K562 (cell line): ENCODE data around the gene ZNF215. TPM values are rescaled to one million over a fixed set of nuclear protein-coding genes. Genes with fewer than 3 reads are reported as not detected.

Experiments used
- ATAC-seq: fragments of 200-7000 bp; cut with Tn5 transposase; 3 replicates; pipeline ENCODE4 v1.9.1; 2020; ENCODE audit warnings: moderate library complexity
- BruUV-seq: library from RNA; stranded (reverse); fragments of 400-500 nt; replicated peaks from 2 replicates; lab custom pipeline; 2021; lab: Mats Ljungman, UMichigan
- CTCF ChIA-PET: fragments of 300-600 bp; formaldehyde crosslinking; extraction: SDS; loops from one replicate; lab custom pipeline; 2021; ENCODE audit warnings: low intra/inter-chr PET ratio; lab: Yijun Ruan, JAX
- POLR2A ChIA-PET: fragments of 300-600, 350-650 bp; sonication (Branson Sonifier 250); formaldehyde crosslinking; extraction: SDS; loops from one replicate; lab custom pipeline; 2021; ENCODE audit warnings: antibody characterized with exemption, inconsistent platforms; lab: Yijun Ruan, JAX
- DNase-seq, 4 experiments: peaks; one replicate each; pipeline versions ENCODE4 v3.0.0 to v3.0.0-alpha.2; 2011 to 2018; ENCODE audit warnings: low spot score in 3 of 4, mixed read lengths in 3 of 4; ENCODE audit errors: extremely low read depth in 1 of 4
- FAIRE-seq: peaks from 2 replicates; lab custom pipeline; 2011; peaks lifted over from hg19 to GRCh38; lab: Jason Lieb, UNC
- H2AFZ ChIP-seq: 2 replicates; pipeline ENCODE4 v1.6.0; 2011; ENCODE audit warnings: low read depth, low read length, control low read depth, inconsistent platforms
- H3K27ac ChIP-seq: fragments of 200-600 bp; 3 replicates; pipeline ENCODE4 v1.8.0; 2011; ENCODE audit warnings: low read depth, mild to moderate bottlenecking, control low read depth, inconsistent platforms, low read length, moderate library complexity, mixed read lengths; ENCODE audit errors: extremely low read depth
- H3K27me3 ChIP-seq, 2 experiments: fragments of 300-600 bp in 1 of 2; 2 replicates in 1 of 2; 3 replicates in 1 of 2; pipeline versions ENCODE4 v1.6.0 to v1.8.0; 2011; ENCODE audit warnings: inconsistent platforms in 2 of 2, low read length in 2 of 2, mild to moderate bottlenecking in 1 of 2, mixed read lengths in 1 of 2, moderate library complexity in 1 of 2; ENCODE audit not compliant: control insufficient read depth in 2 of 2, insufficient read depth in 2 of 2
- H3K36me3 ChIP-seq: fragments of 300-600 bp; 3 replicates; pipeline ENCODE4 v1.8.0; 2011; ENCODE audit warnings: mild to moderate bottlenecking, low read length, inconsistent platforms; ENCODE audit not compliant: control insufficient read depth, insufficient read depth
- H3K4me1 ChIP-seq, 2 experiments: fragments of 200-600 bp in 1 of 2; replicated peaks in 1 of 2; 2 replicates in 1 of 2; 3 replicates in 1 of 2; pipeline versions ENCODE4 v1.5.1 to v1.8.0; 2011; ENCODE audit warnings: inconsistent platforms in 2 of 2, low read length in 2 of 2, mild to moderate bottlenecking in 1 of 2, mixed read lengths in 1 of 2, moderate library complexity in 1 of 2; ENCODE audit not compliant: control insufficient read depth in 2 of 2, insufficient read depth in 2 of 2
- H3K4me2 ChIP-seq: 2 replicates; pipeline ENCODE4 v1.6.1; 2011; ENCODE audit warnings: low read length, control low read depth, inconsistent platforms, mixed read lengths; ENCODE audit not compliant: insufficient read depth
- H3K4me3 ChIP-seq: fragments of 200-600 bp; sonication (generic), shearing (Covaris generic); 2 replicates; pipeline ENCODE4 v1.5.1; 2016; ENCODE audit warnings: control low read depth, inconsistent platforms
- H3K79me2 ChIP-seq: fragments of 200-600 bp; 3 replicates; pipeline ENCODE4 v1.8.0; 2011; ENCODE audit warnings: low read length, inconsistent platforms; ENCODE audit not compliant: control insufficient read depth, insufficient read depth
- H3K9ac ChIP-seq, 2 experiments: 2 replicates each; pipeline versions ENCODE4 v1.6.0 to v1.6.1; 2011; ENCODE audit warnings: low read depth in 2 of 2, low read length in 2 of 2, control low read depth in 1 of 2, inconsistent platforms in 1 of 2, mild to moderate bottlenecking in 1 of 2, mixed read lengths in 1 of 2; ENCODE audit not compliant: insufficient read depth in 1 of 2
- H3K9me1 ChIP-seq: one replicate; pipeline ENCODE4 v1.6.0; 2011; ENCODE audit warnings: inconsistent platforms, mild to moderate bottlenecking, low read length, moderate library complexity; ENCODE audit not compliant: control insufficient read depth, insufficient read depth
- H3K9me3 ChIP-seq: replicated peaks from 2 replicates; pipeline ENCODE4 v1.5.1; 2011; ENCODE audit warnings: low read depth, low read length, inconsistent platforms; ENCODE audit not compliant: control insufficient read depth, insufficient read depth
- H4K20me1 ChIP-seq: replicated peaks from 2 replicates; pipeline ENCODE4 v1.6.1; 2011; ENCODE audit warnings: low read length, inconsistent platforms, mixed read lengths; ENCODE audit not compliant: control insufficient read depth, insufficient read depth
- CTCF ChIP-seq, 3 experiments: IDR thresholded peaks in 2 of 3; conservative IDR thresholded peaks in 1 of 3; 2 replicates each; pipeline ENCODE4 v1.5.1; 2011 to 2012; ENCODE audit warnings: low read length in 3 of 3, mild to moderate bottlenecking in 3 of 3, control low read depth in 2 of 3, improper control_type of control experiment in 1 of 3, inconsistent platforms in 1 of 3, low read depth in 1 of 3, mixed read lengths in 1 of 3, moderate library complexity in 1 of 3; ENCODE audit not compliant: insufficient read depth in 2 of 3
- RAD21 ChIP-seq, 2 experiments: fragments of 250-450 bp in 1 of 2; fragments of 450-650 bp in 1 of 2; sonication (Bioruptor Pico) in 1 of 2; formaldehyde crosslinking in 1 of 2; IDR thresholded peaks in 1 of 2; conservative IDR thresholded peaks in 1 of 2; 2 replicates each; pipeline versions ENCODE4 v1.4.0 to v1.8.0; 2020 to 2022; ENCODE audit warnings: mild to moderate bottlenecking in 2 of 2, moderate library complexity in 1 of 2
- ZKSCAN1 ChIP-seq: fragments of 150-350 bp; IDR thresholded peaks from 2 replicates; pipeline ENCODE4 v1.6.1; 2016; ENCODE audit warnings: low read depth, low read length
- ZNF134 ChIP-seq: fragments of 250-450 bp; sonication (Bioruptor Pico); conservative IDR thresholded peaks from 2 replicates; pipeline ENCODE4 v1.4.0; 2020
- in situ Hi-C: fragments of 300-500 bp; cut with MboI; formaldehyde crosslinking; loops from 4 replicates; pipeline ENCODE4 v1.15.0; 2018; ENCODE audit warnings: inconsistent platforms, mixed read lengths
- intact Hi-C: fragments of 100-400 bp; cut with micrococcal nuclease; formaldehyde crosslinking; loops from 2 replicates; pipeline ENCODE4 v1.14.2; 2022
- polyA plus RNA-seq, 8 experiments: library from polyadenylated mRNA; depleted of rRNA in 4 of 8; stranded (reverse) in 5 of 8; unstranded in 3 of 8; fragments of >200 nt; fragmentation: Nextera tagmentation in 2 of 8; fragmentation: Illumina TruSeq in 1 of 8; extraction: Ambion mirVana in 2 of 8; extraction: Trizol in 1 of 8; gene quantifications; 2 replicates each; pipeline versions ENCODE4 v1.2.1 to v1.2.3, GENCODE V29; 2011 to 2014; ENCODE audit warnings: inconsistent platforms in 1 of 8, missing spikeins in 1 of 8
- total RNA-seq, 7 experiments: library from RNA; depleted of rRNA in 6 of 7; stranded (reverse); fragments of >200 nt in 6 of 7; fragmentation: Illumina TruSeq in 2 of 7; extraction: Trizol in 2 of 7; gene quantifications; 2 replicates each; pipeline versions ENCODE4 v1.2.1 to v1.2.3, GENCODE V29; 2011 to 2021; ENCODE audit warnings: low replicate concordance in 1 of 7

The ZNF215 gene
- total and polyA plus RNA-seq, 9 of the 15 experiments (the other 6 are each of a cell fraction or from before 2014, with no cell fraction given), result 11.2 to 19.1 (median 14.2) TPM

- H3K4me3 ChIP-seq, result no peak overlapping the region
- no peaks in the 10 kb centered on the region for H3K36me3 ChIP-seq
- H2AFZ ChIP-seq, result no peak overlapping the region
- no peaks in the 10 kb centered on the region for H3K79me2 ChIP-seq
- in situ Hi-C loops (no loop called here), intact Hi-C loops (loop anchor here (10.0 kb wide), 1 partner anchor 91 kb away; no protein-coding TSS in a partner anchor)
- H3K4me1 ChIP-seq, result peaks cover 0 to 4% of the 10 kb centered on the region in 2 experiments; a peak in 1 of 5 replicates
- H3K9ac ChIP-seq, result no peak overlapping the region
- H3K4me2 ChIP-seq, result no peak overlapping the region
- no TSS peak for BruUV-seq
- FAIRE-seq, result peak; percentile 69
- H4K20me1 ChIP-seq, result no peaks in the 10 kb centered on the region
- no peak for ATAC-seq
- no peaks in the 10 kb centered on the region for H3K9me3 ChIP-seq
- H3K9me1 ChIP-seq, result no peaks in the 10 kb centered on the region
- TF ChIP-seq ZNF134 (CRISPR knock-in tag) (no peak), CTCF (IDR thresholded peaks at IDR 0.05 in 2 of 3, conservative IDR thresholded peaks at IDR 0.05 in 1 of 3; ENCODE audit: insufficient read depth in 2 of 3, low read depth in 1 of 3, low read length in 3 of 3) (peak in 1 of 3 experiments; percentile 15; a peak in 2 of 6 replicates), RAD21 (CRISPR knock-in tag; conservative IDR thresholded peaks at IDR 0.05 in 1 of 2, IDR thresholded peaks at IDR 0.05 in 1 of 2) (peak in 1 of 2 experiments; percentile 38; a peak in 1 of 4 replicates), ZKSCAN1 (no peak)
- TF ChIP-seq, all 486 proteins: peak for 2
- Histone ChIP-seq H3K27me3 (no peaks in the 10 kb centered on the region), H3K27ac (no peak overlapping the region)
- no peak for DNase-seq
- POLR2A ChIA-PET, result interaction anchor here (0.6 kb wide), 1 partner anchor 13 kb away, joined by 3 read pairs; no protein-coding TSS in a partner anchor
- CTCF ChIA-PET, result no interaction called here
These were observed 69.5 kb downstream of the ZNF215 start for GRCh38 chr11:6995703-6996102.
